Endothelial cell (in vitro differentiated cells): Measurements from ENCODE around the gene FUCA1. TPM values are rescaled to one million over a fixed set of nuclear protein-coding genes. Genes with fewer than 3 reads are reported as not detected.

Experiments used
- DNase-seq: peaks from one replicate; pipeline ENCODE4 v3.0.0; 2021; ENCODE audit warnings: low spot score
- H3K27ac Mint-ChIP-seq: one replicate; pipeline ENCODE4 v1.8.0; 2021; ENCODE audit warnings: mixed read lengths, inconsistent platforms; ENCODE audit not compliant: unreplicated experiment
- H3K27me3 Mint-ChIP-seq: one replicate; pipeline ENCODE4 v1.8.0; 2021; ENCODE audit warnings: mild to moderate bottlenecking, moderate library complexity, mixed read lengths, inconsistent platforms; ENCODE audit not compliant: unreplicated experiment
- H3K36me3 Mint-ChIP-seq: one replicate; pipeline ENCODE4 v1.8.0; 2021; ENCODE audit warnings: mild to moderate bottlenecking, low read depth, mixed read lengths, inconsistent platforms; ENCODE audit not compliant: unreplicated experiment
- H3K4me1 Mint-ChIP-seq: one replicate; pipeline ENCODE4 v1.8.0; 2021; ENCODE audit warnings: mild to moderate bottlenecking, mixed read lengths, inconsistent platforms; ENCODE audit not compliant: unreplicated experiment
- H3K4me3 Mint-ChIP-seq: one replicate; pipeline ENCODE4 v1.8.0; 2021; ENCODE audit warnings: mild to moderate bottlenecking, mixed read lengths, inconsistent platforms; ENCODE audit not compliant: unreplicated experiment
- H3K9me3 Mint-ChIP-seq: one replicate; pipeline ENCODE4 v1.8.0; 2021; ENCODE audit warnings: mixed read lengths, inconsistent platforms; ENCODE audit not compliant: unreplicated experiment
- CTCF ChIP-seq: fragments of 200-600 bp; sonication (generic); IDR thresholded peaks from one replicate; pipeline ENCODE4 v1.5.0; 2021; ENCODE audit warnings: antibody characterized with exemption; ENCODE audit not compliant: unreplicated experiment
- total RNA-seq: library from RNA; stranded (reverse); fragmentation: NEBNext Ultra II Directional; extraction: Animal tissue kit (Norgen Biotek cat#: 25700); gene quantifications from one replicate; pipeline ENCODE4 v1.2.1, GENCODE V29; 2021; ENCODE audit not compliant: unreplicated experiment

Gene FUCA1
- total RNA-seq, 1 donor from 2014 or later, result 6.1 TPM

- TF ChIP-seq CTCF, result no peak
- Mint-ChIP-seq H3K27ac (peak within 1 kb of the TSS; percentile 94), H3K27me3 (peaks cover 5% of the 10 kb centered on the region), H3K9me3 (no peaks in the 10 kb centered on the region), H3K36me3 (peaks cover 4% of the 10 kb centered on the region), H3K4me3 (peak within 1 kb of the TSS; percentile 94), H3K4me1 (peaks cover 5% of the 10 kb centered on the region)
- DNase-seq, result peak; percentile 88
These were observed 67.4 kb downstream of the FUCA1 start, which contains the start of gene GALE for GRCh38 chr1:23800400-23801337. Gene GALE, minus strand, starts transcription at chr1:23800754. Its CDS starts 1,747 bp downstream, at chr1:23799007.

- Mint-ChIP-seq H3K4me1 (peaks cover 5% of the 10 kb centered on the region), H3K27ac (peak overlapping the region; percentile 94), H3K36me3 (peaks cover 4% of the 10 kb centered on the region), H3K9me3 (no peaks in the 10 kb centered on the region), H3K27me3 (peaks cover 5% of the 10 kb centered on the region), H3K4me3 (peak overlapping the region; percentile 94)
- no peak for TF ChIP-seq CTCF
- peak; percentile 49 for DNase-seq
These were observed 68.3 kb downstream of the FUCA1 start for GRCh38 chr1:23799570-23800399.

DNA sequence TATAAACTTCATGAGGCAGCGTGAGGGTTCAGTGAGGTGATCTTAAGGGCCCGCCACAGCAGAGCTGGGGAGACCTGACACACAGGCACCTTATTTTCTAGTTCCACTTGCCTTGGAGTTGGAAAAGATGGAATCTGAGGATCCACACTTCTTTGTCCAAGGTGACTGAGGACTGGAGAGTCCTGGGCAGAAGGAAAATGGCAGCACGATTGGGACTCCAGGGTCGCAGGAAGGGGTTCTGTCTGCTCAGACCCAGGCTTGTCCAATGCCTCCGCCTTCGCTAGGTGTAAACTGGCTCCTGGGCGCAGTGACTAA is 68.9 kb downstream of the FUCA1 start:
- TF ChIP-seq CTCF, result no peak
- Mint-ChIP-seq H3K27me3 (peaks cover 5% of the 10 kb centered on the region), H3K9me3 (no peaks in the 10 kb centered on the region), H3K4me1 (peaks cover 5% of the 10 kb centered on the region), H3K27ac (no peak overlapping the region), H3K36me3 (peaks cover 4% of the 10 kb centered on the region), H3K4me3 (peak overlapping the region; percentile 94)
- DNase-seq, result no peak

DNA sequence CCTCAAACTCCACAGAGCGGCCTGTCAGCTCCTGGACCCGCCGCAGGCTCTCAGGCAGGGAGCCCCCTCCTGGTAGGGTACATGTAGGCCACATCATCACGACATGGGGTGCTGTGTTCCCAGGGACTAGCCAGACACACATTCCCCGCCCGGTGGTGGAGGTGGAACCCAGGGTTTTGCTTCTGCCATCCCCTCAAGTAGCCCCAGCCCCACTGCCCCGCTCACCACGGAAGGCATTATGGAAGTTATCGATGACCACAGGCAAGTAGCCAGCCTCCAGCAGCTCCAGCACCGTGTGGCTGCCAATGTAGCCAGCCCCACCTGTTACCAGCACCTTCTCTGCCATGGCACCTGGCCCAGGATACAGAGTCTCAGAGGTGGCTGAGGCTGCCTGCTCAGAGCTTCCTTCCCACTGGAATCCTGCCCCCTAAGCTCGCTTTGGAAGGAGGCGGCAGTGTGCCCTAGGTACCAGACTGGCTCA is 69.4 kb downstream of the FUCA1 start:
- Mint-ChIP-seq H3K4me1 (peaks cover 5% of the 10 kb centered on the region), H3K27me3 (peaks cover 5% of the 10 kb centered on the region), H3K4me3 (no peak overlapping the region), H3K27ac (peak overlapping the region; percentile 24), H3K9me3 (no peaks in the 10 kb centered on the region), H3K36me3 (peaks cover 4% of the 10 kb centered on the region)
- DNase-seq, result peak; percentile 31
- no peak for TF ChIP-seq CTCF
